GM12878 (cell line): ENCODE data around the gene CTIF. TPM values are rescaled to one million over a fixed set of nuclear protein-coding genes. Genes with fewer than 3 reads are reported as not detected.

Source experiments
- microRNA-seq: library from miRNA; unstranded; fragments of <30 nt; microRNA quantifications from one replicate; pipeline ENCODE4, GENCODE V29; 2018
- polyA plus RNA-seq, 11 experiments: library from polyadenylated mRNA; depleted of rRNA in 4 of 11; unstranded in 6 of 11; stranded (reverse) in 5 of 11; fragments of >200 nt; fragmentation: Nextera tagmentation in 4 of 11; fragmentation: Illumina TruSeq in 1 of 11; extraction: Ambion mirVana in 4 of 11; extraction: Trizol in 1 of 11; gene quantifications; 1 replicate in 1 of 11; 2 replicates in 10 of 11; pipeline versions ENCODE4 v1.2.1 to v1.2.3, GENCODE V29; 2011 to 2016; ENCODE audit warnings: inconsistent platforms in 2 of 11, missing spikeins in 2 of 11, low read depth in 1 of 11
- small RNA-seq: library from RNA; depleted of rRNA; stranded (forward); fragments of <200 nt; gene quantifications from one replicate; pipeline ENCODE3, GENCODE V24; 2014
- total RNA-seq, 4 experiments: library from RNA; depleted of rRNA in 3 of 4; stranded (reverse); fragments of >200 nt in 3 of 4; fragmentation: Illumina TruSeq in 1 of 4; extraction: Trizol in 1 of 4; gene quantifications; 2 replicates each; pipeline versions ENCODE4 v1.2.1 to v1.2.3, GENCODE V29; 2013 to 2021

Gene CTIF
- total and polyA plus RNA-seq, 10 of the 15 experiments (the other 5 are each of a cell fraction or from before 2014, with no cell fraction given) = 0.06 to 11.6 (median 2.5) TPM

Small RNA genes within 50 kb of the gene (microRNA-seq; reads per million reads assigned to microRNA genes)
- not detected for gene MIR4743

Small RNA genes within 50 kb of the gene (small RNA-seq; reads per million reads assigned to genes)
- not detected for gene MIR4743

Other genes with a start within 250 kb of the CTIF start
- under 0.01 TPM in 1 of 2 replicates, not detected in the other for gene ZBTB7C, start 129.6 kb upstream of the CTIF start, total RNA-seq (2014; rRNA removed)
- not detected in 2 replicates for gene ZBTB7C, start 129.6 kb upstream of the CTIF start, total RNA-seq (2014; rRNA removed; fragmentation: Illumina TruSeq; extraction: Trizol)
- 0.08 TPM in 1 of 2 replicates, not detected in the other for gene ZBTB7C, start 129.6 kb upstream of the CTIF start, total RNA-seq (2021)
- 0.01 and 0.13 TPM in 2 replicates for gene ZBTB7C, start 129.6 kb upstream of the CTIF start, polyA plus RNA-seq (2011; rRNA removed)
- gene ZBTB7C, start 129.6 kb upstream of the CTIF start, polyA plus RNA-seq (2014; fragmentation: Illumina TruSeq; extraction: Trizol) = not detected in 2 replicates
- gene ZBTB7C, start 129.6 kb upstream of the CTIF start, polyA plus RNA-seq (2014; fragmentation: Nextera tagmentation; extraction: Ambion mirVana) = not detected
- gene ZBTB7C, start 129.6 kb upstream of the CTIF start, polyA plus RNA-seq (2014; rRNA removed) = not detected in 2 replicates
- gene ZBTB7C, start 129.6 kb upstream of the CTIF start, polyA plus RNA-seq (2016; fragmentation: Nextera tagmentation; extraction: Ambion mirVana) = not detected